ENCODE results near the gene NR3C1. TPM values are rescaled to one million over a fixed set of nuclear protein-coding genes. Genes with fewer than 3 reads are reported as not detected.
A peak's percentile ranks its signal among the peaks of the same experiment; 100 is the strongest.

Gene NR3C1
- total RNA-seq, 1 donor from 2014 or later = 101 TPM

DNA sequence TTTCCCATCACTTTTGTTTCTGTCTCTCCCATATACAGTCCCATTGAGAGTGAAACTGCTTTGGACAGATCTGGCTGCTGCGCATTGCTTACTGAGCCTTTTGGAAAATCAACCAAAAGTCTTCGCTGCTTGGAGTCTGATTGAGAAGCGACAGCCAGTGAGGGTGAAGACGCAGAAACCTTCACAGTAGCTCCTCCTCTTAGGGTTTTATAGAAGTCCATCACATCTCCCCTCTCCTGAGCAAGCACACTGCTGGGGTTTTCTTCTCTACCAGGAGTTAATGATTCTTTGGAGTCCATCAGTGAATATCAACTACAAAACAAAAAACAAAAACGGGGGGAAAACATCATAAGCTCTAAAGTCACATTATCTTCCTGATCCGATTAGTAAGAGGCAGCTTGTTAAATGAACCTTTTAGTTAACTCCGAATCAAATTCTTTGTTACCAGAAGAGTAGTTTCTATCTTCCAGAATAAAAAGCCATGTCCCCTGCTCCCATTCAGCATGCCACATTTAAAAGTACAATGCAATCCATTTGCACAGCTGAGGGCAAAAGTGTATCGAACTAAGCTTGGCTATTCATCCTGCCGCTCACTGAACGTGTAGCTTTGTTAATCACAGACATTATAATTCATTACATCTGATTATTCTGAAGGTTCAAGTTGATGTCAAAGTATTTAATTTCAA is 2.8 kb downstream of the NR3C1 start:
- no peak for ATAC-seq
- Histone ChIP-seq H3K4me3 (peak overlapping the region; percentile 91), H3K27me3 (no peaks in the 10 kb centered on the region), H3K9me3 (no peaks in the 10 kb centered on the region), H3K36me3 (peaks cover 13% of the 10 kb centered on the region), H3K4me1 (peaks cover 43% of the 10 kb centered on the region), H3K27ac (peak overlapping the region; percentile 37)
- TF ChIP-seq, protein P1, sequence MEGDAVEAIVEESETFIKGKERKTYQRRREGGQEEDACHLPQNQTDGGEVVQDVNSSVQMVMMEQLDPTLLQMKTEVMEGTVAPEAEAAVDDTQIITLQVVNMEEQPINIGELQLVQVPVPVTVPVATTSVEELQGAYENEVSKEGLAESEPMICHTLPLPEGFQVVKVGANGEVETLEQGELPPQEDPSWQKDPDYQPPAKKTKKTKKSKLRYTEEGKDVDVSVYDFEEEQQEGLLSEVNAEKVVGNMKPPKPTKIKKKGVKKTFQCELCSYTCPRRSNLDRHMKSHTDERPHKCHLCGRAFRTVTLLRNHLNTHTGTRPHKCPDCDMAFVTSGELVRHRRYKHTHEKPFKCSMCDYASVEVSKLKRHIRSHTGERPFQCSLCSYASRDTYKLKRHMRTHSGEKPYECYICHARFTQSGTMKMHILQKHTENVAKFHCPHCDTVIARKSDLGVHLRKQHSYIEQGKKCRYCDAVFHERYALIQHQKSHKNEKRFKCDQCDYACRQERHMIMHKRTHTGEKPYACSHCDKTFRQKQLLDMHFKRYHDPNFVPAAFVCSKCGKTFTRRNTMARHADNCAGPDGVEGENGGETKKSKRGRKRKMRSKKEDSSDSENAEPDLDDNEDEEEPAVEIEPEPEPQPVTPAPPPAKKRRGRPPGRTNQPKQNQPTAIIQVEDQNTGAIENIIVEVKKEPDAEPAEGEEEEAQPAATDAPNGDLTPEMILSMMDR (IDR thresholded peaks at IDR 0.05) = no peak
- no peak for DNase-seq
- intact Hi-C loops (cut with DNase I) = loop anchor here (2.0 kb wide), 1 partner anchor 392 kb away; no protein-coding TSS in a partner anchor

DNA sequence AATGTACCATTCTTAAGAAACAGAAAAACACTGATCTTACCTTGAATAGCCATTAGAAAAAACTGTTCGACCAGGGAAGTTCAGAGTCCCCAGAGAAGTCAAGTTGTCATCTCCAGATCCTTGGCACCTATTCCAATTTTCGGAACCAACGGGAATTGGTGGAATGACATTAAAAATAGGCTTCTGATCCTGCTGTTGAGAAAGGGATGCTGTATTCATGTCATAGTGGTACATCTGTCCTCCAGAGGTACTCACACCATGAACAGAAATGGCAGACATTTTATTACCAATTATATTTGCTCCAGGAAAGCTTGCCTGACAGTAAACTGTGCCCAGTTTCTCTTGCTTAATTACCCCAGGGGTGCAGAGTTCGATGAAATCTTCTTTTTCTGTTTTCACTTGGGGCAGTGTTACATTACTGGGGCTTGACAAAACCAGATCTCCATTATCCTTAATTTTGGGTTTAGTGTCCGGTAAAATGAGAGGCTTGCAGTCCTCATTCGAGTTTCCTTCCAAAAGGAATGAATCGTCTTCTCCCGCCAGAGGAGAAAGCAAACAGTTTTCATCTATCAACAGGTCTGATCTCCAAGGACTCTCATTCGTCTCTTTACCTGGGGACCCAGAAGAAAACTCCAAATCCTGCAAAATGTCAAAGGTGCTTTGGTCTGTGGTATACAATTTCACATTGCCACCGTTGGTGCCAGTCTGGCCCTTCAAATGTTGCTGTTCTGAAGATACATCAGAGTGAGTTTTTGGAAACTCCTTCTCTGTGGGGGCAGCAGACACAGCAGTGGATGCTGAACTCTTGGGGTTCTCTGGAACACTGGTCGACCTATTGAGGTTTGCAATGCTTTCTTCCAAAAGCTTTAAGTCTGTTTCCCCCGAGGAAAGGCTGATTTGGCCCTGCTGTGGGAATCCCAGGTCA is 3.6 kb downstream of the NR3C1 start:
- intact Hi-C loops (cut with DNase I) = loop anchor here (2.0 kb wide), 1 partner anchor 391 kb away; no protein-coding TSS in a partner anchor
- Histone ChIP-seq H3K4me1 (peaks cover 51% of the 10 kb centered on the region), H3K9me3 (no peaks in the 10 kb centered on the region), H3K27ac (peak overlapping the region; percentile 37), H3K4me3 (peak overlapping the region; percentile 91), H3K36me3 (peaks cover 13% of the 10 kb centered on the region), H3K27me3 (no peaks in the 10 kb centered on the region)
- TF ChIP-seq, protein P1 (IDR thresholded peaks at IDR 0.05) = no peak
- no peak for DNase-seq
- ATAC-seq = no peak

DNA sequence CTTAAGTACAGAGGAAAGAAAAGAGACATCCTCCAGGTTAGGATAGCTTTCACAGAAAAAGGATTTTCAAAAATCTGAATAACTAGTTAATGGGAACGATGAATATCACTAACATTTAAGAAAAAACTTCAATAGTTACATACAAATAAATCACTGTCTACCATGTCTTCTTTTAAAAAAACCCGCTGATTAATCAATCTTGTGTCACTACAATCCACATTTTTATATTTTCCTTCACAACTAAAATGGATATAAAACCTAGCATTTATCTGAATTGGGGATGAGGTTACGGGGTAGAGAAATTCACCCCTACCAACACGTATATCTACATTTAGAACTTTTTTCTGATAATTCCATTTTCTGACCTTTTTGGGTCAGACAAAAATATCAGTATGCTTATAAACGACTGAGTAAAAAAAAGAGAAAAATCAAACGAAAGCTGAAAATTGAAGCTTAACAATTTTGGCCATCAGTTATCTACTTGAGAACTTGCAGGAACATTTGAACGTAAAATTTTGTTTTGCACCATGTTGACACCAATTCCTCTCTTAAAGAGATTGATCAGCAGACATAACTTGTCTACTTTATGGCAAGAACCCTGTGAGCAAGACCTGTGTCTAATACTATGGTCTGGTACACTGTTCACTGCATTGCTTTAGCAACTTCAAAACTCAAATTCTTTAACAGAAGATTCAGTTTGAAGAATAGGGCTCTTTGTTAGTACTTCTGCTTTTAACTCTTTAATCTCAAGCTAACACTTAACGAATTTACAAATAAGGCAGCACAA is 4.8 kb downstream of the NR3C1 start:
- DNase-seq (no peak), ATAC-seq (no peak)
- Histone ChIP-seq H3K9me3 (no peaks in the 10 kb centered on the region), H3K4me1 (peaks cover 64% of the 10 kb centered on the region), H3K4me3 (peak overlapping the region; percentile 91), H3K27ac (peak overlapping the region; percentile 12), H3K36me3 (peaks cover 13% of the 10 kb centered on the region), H3K27me3 (no peaks in the 10 kb centered on the region)
- TF ChIP-seq, protein P1 (IDR thresholded peaks at IDR 0.05) = no peak
- intact Hi-C loops (cut with DNase I) = no loop called here

DNA sequence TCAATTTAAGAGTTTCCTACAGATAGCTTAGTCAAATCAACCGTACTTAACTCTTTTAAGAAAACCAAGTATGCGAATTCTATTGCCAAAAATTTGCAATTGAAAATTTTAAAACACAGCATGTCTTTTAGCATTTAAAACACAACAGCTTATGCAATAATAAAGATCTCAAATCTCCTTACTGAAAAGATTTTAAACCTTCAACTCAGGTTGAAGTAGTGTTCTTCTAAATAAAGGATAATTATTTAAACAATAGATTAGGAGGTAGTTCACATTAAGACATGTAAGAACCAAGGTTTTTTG is 5.5 kb downstream of the NR3C1 start:
- Histone ChIP-seq H3K9me3 (no peaks in the 10 kb centered on the region), H3K27ac (peak overlapping the region; percentile 12), H3K4me1 (peaks cover 70% of the 10 kb centered on the region), H3K4me3 (peak overlapping the region; percentile 91), H3K36me3 (peaks cover 13% of the 10 kb centered on the region), H3K27me3 (no peaks in the 10 kb centered on the region)
- no peak for DNase-seq
- intact Hi-C loops (cut with DNase I) = no loop called here
- TF ChIP-seq, protein P1 (IDR thresholded peaks at IDR 0.05) = no peak
- ATAC-seq = no peak

DNA sequence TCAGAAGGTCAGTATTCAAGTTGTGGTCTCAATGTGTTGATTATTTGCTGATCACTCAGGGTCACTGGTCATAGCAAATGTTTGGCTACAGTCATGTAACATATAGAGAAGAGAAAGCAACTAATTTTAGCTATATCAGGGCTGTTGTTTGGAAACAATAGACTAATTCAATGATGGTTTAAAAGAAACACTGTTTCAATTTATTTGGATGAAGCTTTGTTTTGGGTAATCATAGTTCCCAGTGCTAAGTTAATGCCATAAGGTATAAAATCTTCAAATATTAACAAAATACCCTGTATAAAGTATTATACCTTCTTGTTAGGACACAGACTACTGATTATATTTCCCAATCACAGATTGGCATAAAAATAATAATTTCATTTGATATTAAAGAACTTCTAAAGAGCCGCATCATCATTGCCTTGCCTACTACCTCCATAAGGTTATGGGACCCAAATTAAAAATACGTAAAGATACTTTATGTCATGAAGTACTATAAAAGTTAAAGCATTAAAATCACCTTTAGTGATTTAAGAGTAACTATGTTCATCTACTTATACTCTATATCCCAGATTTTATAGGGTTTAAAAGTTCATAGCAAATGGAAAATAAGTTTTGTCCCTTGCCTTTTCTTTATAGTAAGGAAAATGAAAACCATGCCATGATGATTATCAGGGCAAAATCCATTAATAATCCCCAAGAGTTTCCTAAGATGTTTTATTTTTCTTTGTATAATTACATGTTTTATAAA is 6.0 kb downstream of the NR3C1 start:
- DNase-seq = no peak

More for the DNA sequence above, 6.0 kb downstream of the NR3C1 start:
- TF ChIP-seq, protein P1 (IDR thresholded peaks at IDR 0.05) = no peak
- H3K4me1 ChIP-seq = peaks cover 75% of the 10 kb centered on the region
- H3K9me3 ChIP-seq = no peaks in the 10 kb centered on the region
- H3K27ac ChIP-seq = no peak overlapping the region
- H3K4me3 ChIP-seq = peak overlapping the region; percentile 91
- H3K36me3 ChIP-seq = peaks cover 13% of the 10 kb centered on the region
- ATAC-seq = no peak
- intact Hi-C loops (cut with DNase I) = no loop called here
- no peaks in the 10 kb centered on the region for H3K27me3 ChIP-seq
